ENCODE data around the gene UBE2N.

The UBE2N gene

DNA sequence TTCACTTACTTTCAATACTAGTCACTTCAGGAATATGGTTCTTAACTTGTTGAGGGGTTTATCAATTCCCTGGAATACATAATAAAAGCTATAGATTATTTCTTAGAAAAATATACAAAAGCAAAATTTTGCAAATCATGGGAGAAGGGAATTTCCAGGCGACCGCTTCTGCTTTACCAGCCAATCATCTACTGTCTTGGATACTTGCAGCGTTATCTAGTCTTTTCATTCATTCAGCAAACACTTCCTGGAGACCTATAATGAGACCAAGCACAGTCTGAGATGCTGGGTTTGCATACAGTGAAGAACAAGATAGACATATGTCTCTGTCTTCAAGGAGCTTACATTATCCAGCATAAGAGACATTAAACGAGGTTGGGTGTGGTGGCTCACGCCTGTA is 24.1 kb upstream of the UBE2N start:
- no peak overlapping the region for H3K27ac ChIP-seq (ENCODE audit: low read length)
- peaks cover 0 to 3% of the 10 kb centered on the region in 2 donors for H3K36me3 ChIP-seq (ENCODE audit: control insufficient read depth in 2 of 2, insufficient read depth in 2 of 2, low read length in 2 of 2)
- no peaks in the 10 kb centered on the region for H3K9me3 ChIP-seq (ENCODE audit: control insufficient read depth in 2 of 2, low read length in 2 of 2)
- H3K27me3 ChIP-seq (ENCODE audit: control insufficient read depth in 1 of 2, insufficient read depth in 2 of 2, low read length in 2 of 2), result no peaks in the 10 kb centered on the region
- H3K4me3 ChIP-seq (ENCODE audit: low read length in 2 of 2), result no peak overlapping the region
- no peaks in the 10 kb centered on the region for H3K4me1 ChIP-seq (ENCODE audit: control insufficient read depth, insufficient read depth, low read length)
- H3K9ac ChIP-seq (ENCODE audit: low read length in 2 of 2), result no peak overlapping the region

DNA sequence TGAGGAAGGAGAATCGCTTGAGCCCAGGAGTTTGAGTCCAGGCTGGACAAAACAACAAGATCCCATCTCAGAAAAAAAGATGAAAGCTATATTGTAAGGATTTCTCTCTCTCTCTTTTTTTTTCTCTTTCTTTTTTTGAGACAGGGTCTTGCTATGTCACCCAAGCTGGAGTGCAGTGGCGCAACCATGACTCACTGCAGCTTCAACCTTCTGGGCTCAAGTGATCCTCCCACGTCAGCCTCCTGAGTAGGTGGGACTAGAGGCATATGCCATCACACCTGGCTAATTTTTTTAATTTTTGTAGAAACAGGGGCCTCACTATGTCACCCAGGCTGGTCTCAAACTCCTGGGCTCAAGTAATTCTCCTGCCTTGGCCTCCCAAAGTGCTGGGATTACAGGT is 19.8 kb upstream of the UBE2N start:
- Histone ChIP-seq H3K4me3 (ENCODE audit: low read length in 2 of 2) (no peak overlapping the region), H3K9me3 (ENCODE audit: control insufficient read depth in 2 of 2, low read length in 2 of 2) (no peaks in the 10 kb centered on the region), H3K27ac (ENCODE audit: low read length) (no peak overlapping the region), H3K4me1 (ENCODE audit: control insufficient read depth, insufficient read depth, low read length) (no peaks in the 10 kb centered on the region), H3K36me3 (ENCODE audit: control insufficient read depth in 2 of 2, insufficient read depth in 2 of 2, low read length in 2 of 2) (no peaks in the 10 kb centered on the region), H3K27me3 (ENCODE audit: control insufficient read depth in 1 of 2, insufficient read depth in 2 of 2, low read length in 2 of 2) (no peaks in the 10 kb centered on the region), H3K9ac (ENCODE audit: low read length in 2 of 2) (no peak overlapping the region)

DNA sequence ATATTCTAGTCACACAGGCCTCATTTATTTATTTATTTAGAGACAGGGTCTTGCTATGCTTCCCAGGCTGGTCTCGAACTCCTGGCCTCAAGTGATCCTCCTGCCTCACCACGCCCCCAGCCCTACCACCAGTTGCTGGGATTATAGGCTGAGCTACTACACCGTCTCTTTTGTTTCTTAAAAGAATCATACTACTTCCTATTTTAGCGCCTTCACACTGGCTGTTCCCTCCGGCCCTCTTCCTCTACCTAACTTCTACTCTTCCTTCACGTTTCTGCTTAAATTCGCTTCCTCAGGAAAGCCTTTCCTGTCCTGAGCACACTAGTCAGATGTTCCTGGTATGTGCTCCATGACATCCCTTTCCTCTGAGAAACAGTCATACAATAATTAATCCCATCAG is 19.2 kb upstream of the UBE2N start:
- no peak overlapping the region for H3K4me3 ChIP-seq (ENCODE audit: low read length in 2 of 2)
- H3K36me3 ChIP-seq (ENCODE audit: control insufficient read depth in 2 of 2, insufficient read depth in 2 of 2, low read length in 2 of 2), result no peaks in the 10 kb centered on the region
- no peaks in the 10 kb centered on the region for H3K9me3 ChIP-seq (ENCODE audit: control insufficient read depth in 2 of 2, low read length in 2 of 2)
- H3K9ac ChIP-seq (ENCODE audit: low read length in 2 of 2), result no peak overlapping the region
- H3K27ac ChIP-seq (ENCODE audit: low read length), result no peak overlapping the region
- H3K4me1 ChIP-seq (ENCODE audit: control insufficient read depth, insufficient read depth, low read length), result no peaks in the 10 kb centered on the region
- H3K27me3 ChIP-seq (ENCODE audit: control insufficient read depth in 1 of 2, insufficient read depth in 2 of 2, low read length in 2 of 2), result no peaks in the 10 kb centered on the region

DNA sequence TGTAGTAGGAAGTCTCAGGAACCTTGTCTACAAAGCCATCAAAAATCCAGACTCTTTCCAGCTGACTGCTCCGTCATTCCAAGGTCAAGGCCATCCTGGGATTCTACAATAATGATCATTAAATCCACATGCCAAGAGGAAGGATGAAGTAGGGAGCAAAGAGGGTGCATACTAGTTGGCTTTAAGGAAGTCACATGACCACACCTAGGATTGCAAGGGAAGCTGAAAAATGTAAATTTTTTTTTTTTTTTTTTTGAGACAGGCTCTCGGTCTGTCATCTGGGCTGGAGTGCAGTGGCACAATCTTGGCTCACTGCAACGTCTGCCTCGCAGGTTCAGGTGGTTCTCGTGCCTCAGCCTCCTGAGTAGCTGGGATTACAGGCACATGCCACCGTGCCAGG is 18.3 kb upstream of the UBE2N start:
- H3K9ac ChIP-seq (ENCODE audit: low read length in 2 of 2), result no peak overlapping the region
- H3K9me3 ChIP-seq (ENCODE audit: control insufficient read depth in 2 of 2, low read length in 2 of 2), result no peaks in the 10 kb centered on the region
- H3K27me3 ChIP-seq (ENCODE audit: control insufficient read depth in 1 of 2, insufficient read depth in 2 of 2, low read length in 2 of 2), result no peaks in the 10 kb centered on the region
- H3K27ac ChIP-seq (ENCODE audit: low read length), result no peak overlapping the region
- no peaks in the 10 kb centered on the region for H3K36me3 ChIP-seq (ENCODE audit: control insufficient read depth in 2 of 2, insufficient read depth in 2 of 2, low read length in 2 of 2)
- H3K4me1 ChIP-seq (ENCODE audit: control insufficient read depth, insufficient read depth, low read length), result no peaks in the 10 kb centered on the region
- no peak overlapping the region for H3K4me3 ChIP-seq (ENCODE audit: low read length in 2 of 2)

DNA sequence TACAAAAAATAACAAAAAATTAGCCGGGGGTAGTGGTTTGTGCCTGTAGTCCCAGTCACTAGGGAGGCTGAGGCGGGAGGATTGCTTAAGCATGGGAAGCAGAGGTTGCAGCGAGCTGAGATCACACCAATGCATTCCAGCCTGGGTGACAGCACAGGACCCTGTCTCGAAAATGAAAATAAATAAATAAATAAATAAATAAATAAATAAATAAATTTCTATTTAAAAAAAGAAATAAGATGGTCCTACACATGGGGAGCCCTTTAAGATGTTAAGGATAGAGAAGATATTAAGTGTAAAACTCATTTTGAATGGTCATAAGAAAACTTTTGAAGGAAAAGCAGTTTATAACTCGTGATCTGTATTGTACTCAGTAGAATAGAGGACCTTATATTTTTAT is 17.4 kb upstream of the UBE2N start:
- H3K27me3 ChIP-seq (ENCODE audit: control insufficient read depth in 1 of 2, insufficient read depth in 2 of 2, low read length in 2 of 2), result peaks cover 0 to 1% of the 10 kb centered on the region in 2 donors
- H3K4me3 ChIP-seq (ENCODE audit: low read length in 2 of 2), result no peak overlapping the region
- no peaks in the 10 kb centered on the region for H3K36me3 ChIP-seq (ENCODE audit: control insufficient read depth in 2 of 2, insufficient read depth in 2 of 2, low read length in 2 of 2)
- H3K9ac ChIP-seq (ENCODE audit: low read length in 2 of 2), result no peak overlapping the region
- no peaks in the 10 kb centered on the region for H3K9me3 ChIP-seq (ENCODE audit: control insufficient read depth in 2 of 2, low read length in 2 of 2)
- no peak overlapping the region for H3K27ac ChIP-seq (ENCODE audit: low read length)
- no peaks in the 10 kb centered on the region for H3K4me1 ChIP-seq (ENCODE audit: control insufficient read depth, insufficient read depth, low read length)

DNA sequence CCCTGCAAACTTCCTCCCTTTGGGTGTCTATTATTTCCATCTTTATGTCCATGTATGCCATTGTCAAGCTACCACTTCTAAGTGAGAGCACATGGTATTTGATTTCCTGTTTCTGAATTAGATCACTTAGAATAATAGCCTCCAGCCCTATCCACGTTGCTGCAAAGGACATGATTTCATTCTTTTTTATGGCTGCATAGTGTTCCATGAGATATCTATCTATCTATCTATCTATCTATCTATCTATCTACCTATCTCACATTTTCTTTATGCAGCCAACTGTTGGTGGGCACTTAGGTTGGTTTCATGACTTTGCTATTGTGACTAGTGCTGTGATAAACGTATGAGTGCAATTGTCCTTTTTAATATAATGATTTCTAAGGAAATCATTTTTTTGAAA is 14.3 kb upstream of the UBE2N start:
- Histone ChIP-seq H3K4me3 (ENCODE audit: low read length in 2 of 2) (no peak overlapping the region), H3K27me3 (ENCODE audit: control insufficient read depth in 1 of 2, insufficient read depth in 2 of 2, low read length in 2 of 2) (peaks cover 0 to 2% of the 10 kb centered on the region in 2 donors), H3K9ac (ENCODE audit: low read length in 2 of 2) (no peak overlapping the region), H3K4me1 (ENCODE audit: control insufficient read depth, insufficient read depth, low read length) (no peaks in the 10 kb centered on the region), H3K9me3 (ENCODE audit: control insufficient read depth in 2 of 2, low read length in 2 of 2) (no peaks in the 10 kb centered on the region), H3K36me3 (ENCODE audit: control insufficient read depth in 2 of 2, insufficient read depth in 2 of 2, low read length in 2 of 2) (no peaks in the 10 kb centered on the region), H3K27ac (ENCODE audit: low read length) (no peak overlapping the region)

DNA sequence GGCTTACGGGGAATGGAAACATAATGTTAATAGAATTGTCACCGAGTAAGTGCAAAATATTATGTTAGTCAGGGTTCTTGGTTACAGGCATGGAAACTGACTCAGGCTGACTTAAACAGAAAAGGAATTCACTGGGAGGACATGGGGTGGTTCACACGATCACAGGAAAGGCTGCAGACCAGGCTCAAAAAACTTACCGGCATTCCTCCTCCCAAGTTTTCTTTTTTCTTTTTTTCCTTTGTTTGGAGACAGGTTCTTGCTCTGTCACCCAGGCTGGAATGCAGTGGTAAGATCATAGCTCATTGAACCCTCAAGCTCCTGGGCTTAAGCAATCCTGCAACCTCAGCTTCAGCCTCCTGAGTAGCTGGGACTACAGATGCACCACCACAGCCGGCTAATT is 11.9 kb upstream of the UBE2N start:
- H3K4me3 ChIP-seq (ENCODE audit: low read length in 2 of 2), result no peak overlapping the region
- H3K9ac ChIP-seq (ENCODE audit: low read length in 2 of 2), result no peak overlapping the region
- peaks cover 0 to 2% of the 10 kb centered on the region in 2 donors for H3K27me3 ChIP-seq (ENCODE audit: control insufficient read depth in 1 of 2, insufficient read depth in 2 of 2, low read length in 2 of 2)
- no peak overlapping the region for H3K27ac ChIP-seq (ENCODE audit: low read length)
- H3K9me3 ChIP-seq (ENCODE audit: control insufficient read depth in 2 of 2, low read length in 2 of 2), result no peaks in the 10 kb centered on the region
- H3K4me1 ChIP-seq (ENCODE audit: control insufficient read depth, insufficient read depth, low read length), result no peaks in the 10 kb centered on the region
- no peaks in the 10 kb centered on the region for H3K36me3 ChIP-seq (ENCODE audit: control insufficient read depth in 2 of 2, insufficient read depth in 2 of 2, low read length in 2 of 2)

DNA sequence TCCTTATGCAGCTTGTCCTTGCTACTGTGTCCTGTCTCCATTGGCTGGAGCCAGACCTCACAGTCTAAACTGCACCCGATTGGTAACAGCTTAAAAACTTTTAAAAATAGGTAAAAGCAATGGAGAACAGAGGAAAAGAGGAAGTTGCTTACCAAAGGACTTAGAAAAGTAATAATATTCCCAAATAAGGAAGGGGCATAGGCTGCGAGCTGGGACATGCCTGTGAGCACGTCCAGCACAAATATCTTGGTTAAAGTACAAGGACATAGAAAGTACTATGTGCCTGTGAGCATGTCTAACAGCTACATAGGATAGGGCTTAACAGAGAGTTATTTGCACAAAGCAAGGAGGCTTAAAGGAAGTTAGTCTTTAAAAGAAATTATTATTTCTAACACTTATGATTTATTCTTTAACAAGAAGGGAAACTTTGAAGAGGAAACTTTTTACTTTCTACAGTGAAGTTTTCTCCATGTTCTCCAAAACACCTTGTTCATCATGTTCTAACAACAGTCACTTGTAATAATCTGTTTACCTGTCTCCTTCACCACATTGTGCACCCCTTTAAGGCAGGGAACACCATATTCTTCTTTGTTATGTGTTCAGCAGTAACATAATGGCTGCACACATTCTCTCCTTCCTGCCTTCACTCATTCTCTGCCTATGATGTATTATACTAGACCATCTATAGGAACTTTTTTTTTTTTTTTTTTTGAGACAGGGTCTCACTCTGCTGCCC is 9.8 kb upstream of the UBE2N start:
- no peak overlapping the region for H3K27ac ChIP-seq (ENCODE audit: low read length)
- no peaks in the 10 kb centered on the region for H3K36me3 ChIP-seq (ENCODE audit: control insufficient read depth in 2 of 2, insufficient read depth in 2 of 2, low read length in 2 of 2)
- H3K9ac ChIP-seq (ENCODE audit: low read length in 2 of 2), result no peak overlapping the region
- H3K4me3 ChIP-seq (ENCODE audit: low read length in 2 of 2), result no peak overlapping the region
- no peaks in the 10 kb centered on the region for H3K4me1 ChIP-seq (ENCODE audit: control insufficient read depth, insufficient read depth, low read length)
- no peaks in the 10 kb centered on the region for H3K9me3 ChIP-seq (ENCODE audit: control insufficient read depth in 2 of 2, low read length in 2 of 2)
- H3K27me3 ChIP-seq (ENCODE audit: control insufficient read depth in 1 of 2, insufficient read depth in 2 of 2, low read length in 2 of 2), result peaks cover 0 to 2% of the 10 kb centered on the region in 2 donors

DNA sequence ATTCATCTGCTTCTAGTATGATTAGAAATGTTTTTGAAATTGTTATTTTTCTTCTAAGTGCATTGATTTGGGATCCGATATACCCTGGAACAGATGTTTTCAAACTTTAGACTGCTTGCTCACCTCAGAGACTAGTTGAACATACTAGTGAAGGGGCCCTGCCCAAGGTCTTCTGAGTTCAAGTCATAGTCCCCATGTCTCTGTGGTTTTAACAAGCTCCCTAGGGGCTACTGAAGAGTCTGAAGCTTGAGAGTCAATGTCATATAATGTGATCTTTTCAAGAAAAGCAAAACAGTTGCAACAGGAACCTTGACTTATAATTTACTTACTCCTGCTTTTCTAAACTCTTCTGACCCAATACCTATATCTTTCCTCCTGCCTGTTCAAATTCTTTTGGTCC is 7.5 kb upstream of the UBE2N start:
- H3K9ac ChIP-seq (ENCODE audit: low read length in 2 of 2), result no peak overlapping the region
- peaks cover 0 to 2% of the 10 kb centered on the region in 2 donors for H3K27me3 ChIP-seq (ENCODE audit: control insufficient read depth in 1 of 2, insufficient read depth in 2 of 2, low read length in 2 of 2)
- no peak overlapping the region for H3K27ac ChIP-seq (ENCODE audit: low read length)
- H3K36me3 ChIP-seq (ENCODE audit: control insufficient read depth in 2 of 2, insufficient read depth in 2 of 2, low read length in 2 of 2), result no peaks in the 10 kb centered on the region
- H3K4me1 ChIP-seq (ENCODE audit: control insufficient read depth, insufficient read depth, low read length), result no peaks in the 10 kb centered on the region
- no peaks in the 10 kb centered on the region for H3K9me3 ChIP-seq (ENCODE audit: control insufficient read depth in 2 of 2, low read length in 2 of 2)
- no peak overlapping the region for H3K4me3 ChIP-seq (ENCODE audit: low read length in 2 of 2)

DNA sequence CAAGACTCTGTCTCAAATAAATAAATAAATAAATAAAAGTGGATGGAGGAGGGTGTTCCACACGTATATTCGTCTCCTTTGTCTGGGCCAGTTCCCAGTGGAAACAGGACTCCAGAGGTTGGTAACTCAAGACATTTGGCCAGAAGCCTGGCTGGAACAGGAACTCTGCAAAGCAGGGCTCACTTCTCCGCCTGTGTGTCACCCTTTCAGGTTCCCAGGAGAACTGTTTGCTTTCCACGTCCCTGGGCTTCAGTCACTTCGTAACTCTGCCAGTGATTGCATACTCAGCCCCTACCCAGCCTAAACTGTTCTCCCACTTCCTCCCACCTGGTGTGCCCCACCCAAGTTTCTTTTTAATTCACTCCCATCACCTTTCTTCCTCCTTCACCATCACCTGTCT is 7.0 kb upstream of the UBE2N start:
- Histone ChIP-seq H3K36me3 (ENCODE audit: control insufficient read depth in 2 of 2, insufficient read depth in 2 of 2, low read length in 2 of 2) (no peaks in the 10 kb centered on the region), H3K27ac (ENCODE audit: low read length) (no peak overlapping the region), H3K9me3 (ENCODE audit: control insufficient read depth in 2 of 2, low read length in 2 of 2) (no peaks in the 10 kb centered on the region), H3K27me3 (ENCODE audit: control insufficient read depth in 1 of 2, insufficient read depth in 2 of 2, low read length in 2 of 2) (no peaks in the 10 kb centered on the region), H3K4me3 (ENCODE audit: low read length in 2 of 2) (no peak overlapping the region), H3K9ac (ENCODE audit: low read length in 2 of 2) (no peak overlapping the region), H3K4me1 (ENCODE audit: control insufficient read depth, insufficient read depth, low read length) (no peaks in the 10 kb centered on the region)

DNA sequence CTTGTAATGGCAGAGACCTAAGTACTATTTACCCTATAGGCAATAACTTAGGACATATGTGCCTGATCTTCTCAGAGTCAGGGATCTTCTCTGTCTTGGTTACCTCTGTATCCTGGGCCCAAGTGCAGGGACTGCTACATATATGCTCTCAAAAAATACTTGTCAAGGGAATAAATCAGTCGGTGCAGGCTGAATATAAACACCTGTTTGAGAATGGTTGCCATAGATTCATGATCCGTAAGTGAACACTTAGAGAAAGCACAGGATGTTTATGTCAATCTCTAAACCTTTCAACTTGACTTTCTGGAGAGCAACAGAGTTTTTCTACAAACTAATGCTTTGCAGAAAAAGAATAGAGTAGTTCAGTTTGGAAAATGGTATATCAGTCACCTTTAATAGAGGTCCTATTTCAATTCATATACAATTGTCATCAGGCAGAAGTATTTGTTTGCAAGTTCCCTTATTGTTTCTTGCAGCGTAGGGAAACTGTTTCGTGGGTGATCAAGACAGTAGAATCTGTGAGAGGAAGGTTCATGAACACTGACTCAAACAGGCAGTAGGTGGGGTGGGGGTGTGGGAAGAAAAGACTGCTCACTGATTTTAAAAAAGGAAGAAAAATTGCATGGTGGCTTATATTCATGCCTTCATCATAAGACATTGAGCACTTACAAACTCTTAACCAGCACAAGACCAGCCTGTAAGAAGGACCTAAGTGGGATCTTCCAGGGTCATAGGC is 6.0 kb upstream of the UBE2N start:
- no peaks in the 10 kb centered on the region for H3K36me3 ChIP-seq (ENCODE audit: control insufficient read depth in 2 of 2, insufficient read depth in 2 of 2, low read length in 2 of 2)
- no peak overlapping the region for H3K27ac ChIP-seq (ENCODE audit: low read length)
- no peak overlapping the region for H3K4me3 ChIP-seq (ENCODE audit: low read length in 2 of 2)
- no peak overlapping the region for H3K9ac ChIP-seq (ENCODE audit: low read length in 2 of 2)
- no peaks in the 10 kb centered on the region for H3K9me3 ChIP-seq (ENCODE audit: control insufficient read depth in 2 of 2, low read length in 2 of 2)
- no peaks in the 10 kb centered on the region for H3K27me3 ChIP-seq (ENCODE audit: control insufficient read depth in 1 of 2, insufficient read depth in 2 of 2, low read length in 2 of 2)
- H3K4me1 ChIP-seq (ENCODE audit: control insufficient read depth, insufficient read depth, low read length), result no peaks in the 10 kb centered on the region

Measured in stomach smooth muscle (tissue), 2 donors.